Activated naive CD4-positive, alpha-beta T cell treated with anti-CD3 and anti-CD28 coated beads, Interleukin-2, amount 50 U/mL, for 24 hours (primary cell): ENCODE results near the gene TMEM201.
"Not testable (repeated sequence)": the region's sequence is repeated elsewhere in the genome, so short reads cannot be mapped to it uniquely, and the experiment has no call there.

Experiments used
- H3K27ac Mint-ChIP-seq: one replicate; pipeline ENCODE4 v1.8.0; 2021; ENCODE audit warnings: mild to moderate bottlenecking, mixed read lengths
- H3K27me3 Mint-ChIP-seq: one replicate; pipeline ENCODE4 v1.8.0; 2021; ENCODE audit warnings: mixed read lengths
- H3K36me3 Mint-ChIP-seq: one replicate; pipeline ENCODE4 v1.8.0; 2021; ENCODE audit warnings: mixed read lengths
- H3K4me1 Mint-ChIP-seq: one replicate; pipeline ENCODE4 v1.8.0; 2021; ENCODE audit warnings: mixed read lengths
- H3K4me3 Mint-ChIP-seq: one replicate; pipeline ENCODE4 v1.8.0; 2021; ENCODE audit warnings: mild to moderate bottlenecking, mixed read lengths
- H3K9me3 Mint-ChIP-seq: one replicate; pipeline ENCODE4 v1.8.0; 2021; ENCODE audit warnings: mixed read lengths

The TMEM201 gene

GRCh38 chr1:9621032-9621431 is 32.3 kb downstream of the TMEM201 start:
- no peak overlapping the region for H3K4me3 Mint-ChIP-seq
- no peaks in the 10 kb centered on the region for H3K36me3 Mint-ChIP-seq
- H3K4me1 Mint-ChIP-seq = peaks cover 2% of the 10 kb centered on the region
- H3K9me3 Mint-ChIP-seq = no peaks in the 10 kb centered on the region
- no peak overlapping the region for H3K27ac Mint-ChIP-seq
- H3K27me3 Mint-ChIP-seq = no peaks in the 10 kb centered on the region

DNA sequence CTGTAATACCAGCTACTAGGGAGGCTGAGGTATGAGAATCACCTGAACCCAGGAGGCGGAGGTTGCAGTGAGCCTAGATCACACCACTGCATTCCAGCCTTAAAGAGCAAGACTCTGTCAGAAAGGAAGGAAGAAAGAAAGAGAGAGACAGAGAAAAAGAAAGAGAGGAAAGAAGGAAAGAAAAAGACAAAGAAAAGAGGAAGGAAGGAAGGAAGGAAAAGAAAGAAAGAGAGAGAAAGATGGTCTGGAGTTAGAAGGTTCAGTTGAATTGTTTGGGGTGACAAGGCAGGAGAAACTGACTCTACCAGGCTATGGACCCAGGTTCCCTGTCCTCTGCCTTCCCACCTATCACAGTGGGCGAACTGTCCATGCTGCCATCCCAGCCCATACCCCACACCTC is 35.4 kb downstream of the TMEM201 start:
- Mint-ChIP-seq H3K4me3 (no peak overlapping the region), H3K27me3 (no peaks in the 10 kb centered on the region), H3K9me3 (no peaks in the 10 kb centered on the region), H3K36me3 (no peaks in the 10 kb centered on the region), H3K27ac (no peak overlapping the region), H3K4me1 (peaks cover 23% of the 10 kb centered on the region)

DNA sequence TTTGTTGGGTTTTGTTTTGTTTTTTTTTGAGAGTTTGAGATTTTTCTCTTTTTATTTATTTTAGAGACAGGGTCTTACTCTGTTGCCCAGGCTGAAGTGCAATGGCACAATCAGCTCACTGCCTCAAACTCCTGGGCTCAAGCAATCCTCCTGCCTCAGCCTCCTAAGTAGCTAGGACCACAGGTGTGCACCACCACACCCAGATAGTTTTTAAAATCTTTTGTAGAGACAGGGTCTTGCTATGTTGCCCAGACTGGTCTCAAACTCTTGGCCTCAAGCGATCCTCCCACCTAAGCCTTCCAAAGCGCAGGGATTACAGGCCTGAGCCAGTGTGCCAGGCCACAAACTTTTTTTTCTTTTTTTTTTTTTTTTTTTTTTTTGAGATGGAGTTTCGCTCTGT is 36.3 kb downstream of the TMEM201 start:
- not testable (repeated sequence) for H3K27me3 Mint-ChIP-seq, H3K36me3 Mint-ChIP-seq, H3K27ac Mint-ChIP-seq, H3K9me3 Mint-ChIP-seq, H3K4me3 Mint-ChIP-seq
- peaks cover 33% of the 10 kb centered on the region for H3K4me1 Mint-ChIP-seq

DNA sequence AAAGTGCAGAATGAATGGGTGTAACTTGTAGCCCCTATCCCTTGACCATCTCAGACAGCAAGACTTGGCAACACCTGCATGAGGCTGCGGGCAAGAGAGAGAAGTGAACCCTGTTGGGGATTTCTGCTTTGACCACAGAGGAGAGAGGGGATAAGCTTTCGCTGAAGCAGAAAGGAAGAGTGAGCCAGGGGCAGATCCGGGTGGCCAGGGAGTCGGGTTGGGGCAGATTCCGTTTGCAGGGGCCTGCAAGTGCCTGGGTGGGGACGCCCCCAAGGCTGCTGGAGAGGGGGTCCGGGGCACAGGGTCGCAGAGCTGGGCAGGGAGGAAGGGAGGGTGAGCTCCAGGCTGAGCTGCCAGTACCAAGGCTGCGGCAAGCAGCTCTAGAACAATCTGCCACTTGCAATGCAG is 37.5 kb downstream of the TMEM201 start:
- Mint-ChIP-seq H3K9me3 (no peaks in the 10 kb centered on the region), H3K4me1 (peaks cover 44% of the 10 kb centered on the region), H3K4me3 (peak overlapping the region; percentile 85), H3K27me3 (no peaks in the 10 kb centered on the region), H3K27ac (peak overlapping the region; percentile 88), H3K36me3 (no peaks in the 10 kb centered on the region)

DNA sequence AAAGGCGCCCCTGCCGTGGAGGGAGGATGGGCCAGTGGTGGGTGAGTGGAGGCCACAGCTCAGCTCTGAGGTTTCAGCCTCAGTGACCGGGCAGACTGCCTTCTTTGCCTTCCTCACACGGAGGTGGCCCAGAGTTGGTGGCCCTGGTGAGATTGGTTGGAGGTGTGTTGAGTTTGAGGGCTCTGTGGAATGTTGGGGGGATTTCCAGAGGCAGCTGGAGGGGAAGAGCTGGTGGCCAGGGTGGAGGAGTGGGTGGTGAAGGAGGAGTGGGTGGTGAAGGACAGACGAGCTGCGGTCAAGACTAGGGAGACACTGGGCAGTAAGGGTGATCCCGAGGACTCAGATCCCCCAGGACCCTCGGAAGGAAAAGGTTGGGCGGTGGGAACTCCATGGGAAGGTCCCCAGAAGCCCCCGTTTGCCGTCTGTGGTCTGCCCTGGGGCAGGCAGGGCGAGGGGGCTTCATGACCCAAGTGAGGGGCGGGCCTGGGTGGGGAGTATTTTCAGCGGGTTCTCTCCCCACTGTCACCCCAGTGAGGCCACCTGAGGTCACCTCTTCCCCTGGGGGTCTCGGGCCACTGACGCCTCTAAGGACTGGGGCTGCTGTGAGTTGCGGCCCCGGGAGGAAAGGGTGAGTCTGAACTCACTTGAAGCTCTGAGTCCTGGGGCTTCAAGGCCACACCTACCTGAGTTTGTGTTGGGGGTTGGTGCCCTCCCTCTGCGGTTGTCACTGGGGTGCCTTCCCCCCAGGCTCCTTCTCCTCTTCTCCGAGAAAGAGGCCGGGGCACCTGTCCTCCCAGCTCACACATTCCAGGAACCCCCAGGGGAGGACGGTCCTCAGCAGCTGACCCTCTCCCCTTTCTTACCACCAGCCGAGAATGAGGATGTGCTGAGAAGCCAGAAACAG is 40.1 kb downstream of the TMEM201 start:
- H3K27me3 Mint-ChIP-seq = no peaks in the 10 kb centered on the region
- H3K4me3 Mint-ChIP-seq = peak overlapping the region; percentile 90
- H3K36me3 Mint-ChIP-seq = no peaks in the 10 kb centered on the region
- peak overlapping the region; percentile 94 for H3K27ac Mint-ChIP-seq
- no peaks in the 10 kb centered on the region for H3K9me3 Mint-ChIP-seq
- H3K4me1 Mint-ChIP-seq = peaks cover 67% of the 10 kb centered on the region

DNA sequence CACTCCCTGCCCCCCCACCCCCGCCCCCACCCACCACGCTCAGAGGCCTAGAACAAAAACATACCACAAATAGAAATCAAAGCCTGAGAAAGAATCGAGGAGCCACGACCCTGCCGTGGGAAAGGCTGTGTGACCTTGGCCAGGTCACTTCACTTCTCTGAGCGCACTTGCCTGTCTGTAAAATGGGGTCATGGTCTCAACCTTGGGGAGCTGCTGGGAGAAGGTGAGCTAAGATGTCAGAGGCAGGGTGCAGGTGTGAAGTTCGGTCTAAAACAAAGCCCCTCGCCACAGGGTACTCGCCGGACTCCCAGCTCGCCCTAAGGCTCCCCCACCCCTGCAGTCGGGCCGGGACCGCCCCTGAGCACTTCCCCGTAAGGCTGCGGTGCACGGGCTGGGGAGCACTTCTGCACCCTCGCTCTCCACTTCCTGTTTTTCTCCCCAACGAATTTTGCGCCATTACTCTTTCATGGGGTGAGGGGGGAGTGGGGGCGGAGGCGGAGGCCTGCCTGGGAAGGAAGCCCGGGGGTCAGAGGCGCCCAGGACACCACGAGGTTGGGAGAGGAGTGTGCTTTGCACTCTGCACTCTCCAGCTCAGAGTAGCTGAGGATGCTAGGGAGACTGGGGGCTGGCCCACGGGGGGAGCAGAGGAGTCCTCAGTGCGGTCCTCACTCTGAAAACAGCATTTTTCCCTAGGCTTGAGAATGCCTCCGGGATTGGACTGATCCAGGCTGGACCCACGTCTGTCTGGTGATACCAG is 40.9 kb downstream of the TMEM201 start:
- Mint-ChIP-seq H3K27me3 (no peaks in the 10 kb centered on the region), H3K27ac (peak overlapping the region; percentile 90), H3K9me3 (no peaks in the 10 kb centered on the region), H3K36me3 (no peaks in the 10 kb centered on the region), H3K4me3 (peak overlapping the region; percentile 90), H3K4me1 (peaks cover 72% of the 10 kb centered on the region)

DNA sequence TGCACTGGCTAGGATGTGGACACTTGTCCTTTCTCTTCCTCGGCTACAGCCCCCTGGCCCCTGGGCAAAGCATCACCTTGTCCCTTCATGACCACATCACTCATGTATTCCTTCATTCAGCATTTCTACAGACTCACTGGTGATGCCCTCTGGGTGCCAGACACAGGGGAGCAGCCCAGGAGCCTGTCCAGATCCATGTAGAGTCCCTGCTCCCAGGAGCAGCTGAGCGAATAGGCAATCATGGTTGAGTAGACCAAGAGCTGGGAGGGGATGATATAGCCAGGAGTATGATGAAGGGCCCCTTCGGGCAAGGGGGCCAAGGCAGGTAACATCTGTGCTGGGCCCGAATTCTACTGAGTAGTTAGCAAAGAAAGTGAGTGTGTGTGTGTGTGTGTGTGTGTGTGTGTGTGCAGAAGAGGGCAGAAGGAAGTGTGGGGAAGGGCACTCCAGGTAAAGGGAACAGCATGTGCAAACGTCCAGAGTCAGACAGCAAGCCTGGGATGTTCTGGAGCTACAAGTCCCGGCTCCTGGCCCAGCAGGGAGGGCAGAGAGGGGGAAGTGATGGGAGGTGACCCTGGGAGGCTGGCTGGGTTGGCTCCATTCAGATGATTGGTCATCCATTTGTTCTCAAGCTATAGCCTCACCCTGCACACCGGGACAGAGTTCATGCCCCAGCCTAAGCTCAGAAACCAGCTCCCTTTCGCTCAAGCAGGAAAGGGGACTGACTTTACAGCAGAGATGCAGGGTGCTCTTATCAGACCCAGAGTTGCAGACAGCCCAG is 41.8 kb downstream of the TMEM201 start:
- Mint-ChIP-seq H3K27ac (peak overlapping the region; percentile 90), H3K27me3 (no peaks in the 10 kb centered on the region), H3K36me3 (peaks cover 3% of the 10 kb centered on the region), H3K4me3 (peak overlapping the region; percentile 90), H3K4me1 (peaks cover 81% of the 10 kb centered on the region), H3K9me3 (no peaks in the 10 kb centered on the region)

DNA sequence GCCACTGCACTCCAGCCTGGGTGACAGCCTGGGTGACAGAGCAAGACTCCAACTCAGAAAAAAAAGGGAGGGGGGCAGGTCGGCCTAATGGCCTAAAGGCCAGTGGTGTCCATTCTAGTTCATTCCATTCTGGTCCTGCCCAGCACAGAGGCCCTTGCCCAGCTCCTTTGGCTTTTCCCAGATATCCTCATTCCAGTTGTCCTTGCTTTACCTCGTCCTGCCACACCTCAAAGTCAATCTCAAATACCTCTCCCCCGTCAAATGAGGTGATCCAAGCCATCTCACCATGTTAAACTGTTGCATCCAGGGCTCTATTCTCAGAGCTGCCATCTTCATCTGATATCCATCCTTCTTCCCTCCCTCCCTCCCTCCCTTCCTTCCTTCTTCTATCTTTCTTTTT is 42.9 kb downstream of the TMEM201 start:
- Mint-ChIP-seq H3K27ac (peak overlapping the region; percentile 38), H3K36me3 (peaks cover 3% of the 10 kb centered on the region), H3K27me3 (no peaks in the 10 kb centered on the region), H3K9me3 (no peaks in the 10 kb centered on the region), H3K4me3 (peak overlapping the region; percentile 90), H3K4me1 (peaks cover 85% of the 10 kb centered on the region)

DNA sequence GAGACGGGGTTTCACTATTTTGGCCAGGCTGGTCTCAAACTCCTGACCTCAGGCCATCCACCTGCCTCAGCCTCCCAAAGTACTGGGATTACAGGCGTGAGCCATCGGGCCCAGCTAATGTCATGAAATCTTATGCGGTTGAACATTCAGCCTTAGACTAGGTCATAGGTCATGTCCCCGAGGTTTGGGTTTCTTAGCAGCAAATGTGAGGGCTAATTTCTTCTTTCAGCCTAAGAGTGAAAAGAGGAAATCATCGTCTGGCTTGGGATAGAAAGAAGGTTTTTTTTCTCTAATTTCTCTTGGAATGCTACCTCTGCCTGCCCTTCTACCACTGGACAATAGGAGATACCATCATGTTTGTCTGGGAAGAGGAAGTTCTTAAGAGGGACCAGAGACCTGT is 44.8 kb downstream of the TMEM201 start:
- Mint-ChIP-seq H3K27me3 (no peaks in the 10 kb centered on the region), H3K4me1 (peaks cover 86% of the 10 kb centered on the region), H3K27ac (peak overlapping the region; percentile 17), H3K4me3 (no peak overlapping the region), H3K36me3 (peaks cover 7% of the 10 kb centered on the region), H3K9me3 (no peaks in the 10 kb centered on the region)

DNA sequence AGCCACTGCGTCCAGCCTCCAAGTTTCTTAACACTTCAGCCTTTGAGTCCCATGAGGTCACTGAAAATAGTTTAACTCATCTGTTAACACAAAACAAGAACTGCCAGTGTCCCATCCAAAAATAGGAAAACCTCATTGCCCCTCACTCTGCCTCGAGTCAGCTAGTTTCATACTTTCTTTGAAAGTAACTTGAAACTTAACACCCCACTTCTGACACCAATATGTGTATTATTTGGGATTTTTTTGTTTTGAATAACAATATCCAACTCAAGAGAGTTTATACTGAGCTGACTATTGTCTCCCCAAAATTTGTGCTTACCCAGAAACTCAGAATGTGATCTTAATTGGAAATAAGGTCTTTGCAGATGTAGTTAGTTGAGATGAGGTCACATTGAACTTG is 45.9 kb downstream of the TMEM201 start:
- Mint-ChIP-seq H3K9me3 (no peaks in the 10 kb centered on the region), H3K36me3 (peaks cover 7% of the 10 kb centered on the region), H3K27ac (peak overlapping the region; percentile 68), H3K4me3 (no peak overlapping the region), H3K4me1 (peaks cover 86% of the 10 kb centered on the region), H3K27me3 (no peaks in the 10 kb centered on the region)

GRCh38 chr1:9639227-9639626 is 50.5 kb downstream of the TMEM201 start:
- peaks cover 10% of the 10 kb centered on the region for H3K36me3 Mint-ChIP-seq

GRCh38 chr1:9643351-9644256 is 54.9 kb downstream of the TMEM201 start:
- H3K4me1 Mint-ChIP-seq = peaks cover 76% of the 10 kb centered on the region
- H3K36me3 Mint-ChIP-seq = peaks cover 3% of the 10 kb centered on the region
- H3K4me3 Mint-ChIP-seq = peak overlapping the region; percentile 45
- no peaks in the 10 kb centered on the region for H3K27me3 Mint-ChIP-seq
- H3K9me3 Mint-ChIP-seq = no peaks in the 10 kb centered on the region
- peak overlapping the region; percentile 79 for H3K27ac Mint-ChIP-seq

More at GRCh38 chr1:9639227-9639626, 50.5 kb downstream of the TMEM201 start:
- Mint-ChIP-seq H3K9me3 (no peaks in the 10 kb centered on the region), H3K27me3 (no peaks in the 10 kb centered on the region), H3K4me3 (peak overlapping the region; percentile 58), H3K27ac (peak overlapping the region; percentile 89), H3K4me1 (peaks cover 83% of the 10 kb centered on the region)

GRCh38 chr1:9646037-9646436 is 57.3 kb downstream of the TMEM201 start:
- Mint-ChIP-seq H3K36me3 (no peaks in the 10 kb centered on the region), H3K9me3 (no peaks in the 10 kb centered on the region), H3K4me3 (no peak overlapping the region), H3K27me3 (no peaks in the 10 kb centered on the region), H3K27ac (peak overlapping the region; percentile 84), H3K4me1 (peaks cover 74% of the 10 kb centered on the region)

GRCh38 chr1:9648171-9648570 is 59.5 kb downstream of the TMEM201 start:
- Mint-ChIP-seq H3K27ac (no peak overlapping the region), H3K9me3 (no peaks in the 10 kb centered on the region)

GRCh38 chr1:9649769-9650168 is 61.1 kb downstream of the TMEM201 start:
- H3K36me3 Mint-ChIP-seq = peaks cover 2% of the 10 kb centered on the region
- no peaks in the 10 kb centered on the region for H3K27me3 Mint-ChIP-seq
- no peaks in the 10 kb centered on the region for H3K9me3 Mint-ChIP-seq
- peaks cover 69% of the 10 kb centered on the region for H3K4me1 Mint-ChIP-seq
- peak overlapping the region; percentile 81 for H3K27ac Mint-ChIP-seq
- peak overlapping the region; percentile 97 for H3K4me3 Mint-ChIP-seq

More at GRCh38 chr1:9648171-9648570, 59.5 kb downstream of the TMEM201 start:
- H3K4me1 Mint-ChIP-seq = peaks cover 68% of the 10 kb centered on the region
- H3K36me3 Mint-ChIP-seq = peaks cover 2% of the 10 kb centered on the region
- no peaks in the 10 kb centered on the region for H3K27me3 Mint-ChIP-seq
- H3K4me3 Mint-ChIP-seq = no peak overlapping the region
